Measurements from ENCODE around the gene ECHDC3. TPM values are rescaled to one million over a fixed set of nuclear protein-coding genes. Genes with fewer than 3 reads are reported as not detected.

ECHDC3 gene
- total RNA-seq: 10 to 100 TPM; 24.9 to 37.9 TPM
- 10 to 100 TPM; 14.2 to 48.3 TPM for polyA plus RNA-seq
- long read RNA-seq, donor 1, transcript ECHDC3-201 (5 exons, 1,649 nt): major isoform, 14 of 14 reads
- long read RNA-seq, donor 1, partial matches to known transcripts: 0 of 14 reads
- long read RNA-seq, donor 1, other reads (novel, unspliced or antisense): 0 of 14 reads
- long read RNA-seq, donor 2, partial matches to known transcripts: 5 of 9 reads
- long read RNA-seq, donor 2, other reads (novel, unspliced or antisense): 0 of 9 reads
- long read RNA-seq, donor 3, partial matches to known transcripts: 0 of 3 reads
- long read RNA-seq, donor 3, other reads (novel, unspliced or antisense): 0 of 3 reads
- long read RNA-seq, donor 4, partial matches to known transcripts: 0 of 3 reads
- long read RNA-seq, donor 4, other reads (novel, unspliced or antisense): 0 of 3 reads
- long read RNA-seq, donor 5, transcript ECHDC3-201 (5 exons, 1,649 nt): major isoform, 13 of 13 reads
- long read RNA-seq, donor 5, partial matches to known transcripts: 0 of 13 reads
- long read RNA-seq, donor 5, other reads (novel, unspliced or antisense): 0 of 13 reads

DNA sequence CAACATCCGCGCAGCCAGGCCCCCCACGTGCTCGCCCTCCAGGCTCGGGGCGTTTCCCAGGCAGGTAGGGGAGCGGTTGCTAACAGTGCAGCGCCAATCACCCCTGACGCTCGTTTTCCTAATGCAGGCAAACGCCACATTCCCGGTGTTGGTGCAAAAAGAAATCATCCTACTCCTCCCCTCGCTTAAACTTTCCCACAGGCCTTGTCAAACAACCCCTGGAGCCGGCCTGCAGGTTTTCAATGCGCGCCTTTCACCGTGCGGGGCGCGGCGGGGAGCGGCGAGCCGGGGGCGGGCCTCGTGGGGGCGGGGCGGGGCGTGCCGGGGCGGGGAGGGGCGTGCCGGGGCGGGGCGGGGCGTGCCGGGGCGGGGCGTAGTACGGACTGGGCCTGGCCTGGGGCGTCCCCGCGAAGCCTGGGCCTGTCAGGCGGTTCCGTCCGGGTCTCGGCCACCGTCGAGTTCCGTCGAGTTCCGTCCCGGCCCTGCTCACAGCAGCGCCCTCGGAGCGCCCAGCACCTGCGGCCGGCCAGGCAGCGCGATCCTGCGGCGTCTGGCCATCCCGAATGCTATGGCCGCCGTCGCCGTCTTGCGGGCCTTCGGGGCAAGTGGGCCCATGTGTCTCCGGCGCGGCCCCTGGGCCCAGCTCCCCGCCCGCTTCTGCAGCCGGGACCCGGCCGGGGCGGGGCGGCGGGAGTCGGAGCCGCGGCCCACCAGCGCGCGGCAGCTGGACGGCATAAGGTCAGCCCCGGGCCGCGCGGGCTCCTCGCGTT, at the start of gene ECHDC3:
ECHDC3 (plus strand) TSS at position 374 of the 770 bp plus-strand sequence; CDS start at position 569, 195 bp downstream.
- 1% methylated on average over 48 to 93 of the region's 93 CpGs for WGBS, 2 donors
- H3K27me3 ChIP-seq (ENCODE audit: control insufficient read depth in 3 of 3, insufficient read depth in 3 of 3, low read length in 2 of 3): no peaks in the 10 kb centered on the region
- ATAC-seq (ENCODE audit: insufficient read depth, low FRiP score) (peak; percentile 94), DNase-seq (peak; percentile 44 to 74 (median 50))
- TF ChIP-seq, protein P1, sequence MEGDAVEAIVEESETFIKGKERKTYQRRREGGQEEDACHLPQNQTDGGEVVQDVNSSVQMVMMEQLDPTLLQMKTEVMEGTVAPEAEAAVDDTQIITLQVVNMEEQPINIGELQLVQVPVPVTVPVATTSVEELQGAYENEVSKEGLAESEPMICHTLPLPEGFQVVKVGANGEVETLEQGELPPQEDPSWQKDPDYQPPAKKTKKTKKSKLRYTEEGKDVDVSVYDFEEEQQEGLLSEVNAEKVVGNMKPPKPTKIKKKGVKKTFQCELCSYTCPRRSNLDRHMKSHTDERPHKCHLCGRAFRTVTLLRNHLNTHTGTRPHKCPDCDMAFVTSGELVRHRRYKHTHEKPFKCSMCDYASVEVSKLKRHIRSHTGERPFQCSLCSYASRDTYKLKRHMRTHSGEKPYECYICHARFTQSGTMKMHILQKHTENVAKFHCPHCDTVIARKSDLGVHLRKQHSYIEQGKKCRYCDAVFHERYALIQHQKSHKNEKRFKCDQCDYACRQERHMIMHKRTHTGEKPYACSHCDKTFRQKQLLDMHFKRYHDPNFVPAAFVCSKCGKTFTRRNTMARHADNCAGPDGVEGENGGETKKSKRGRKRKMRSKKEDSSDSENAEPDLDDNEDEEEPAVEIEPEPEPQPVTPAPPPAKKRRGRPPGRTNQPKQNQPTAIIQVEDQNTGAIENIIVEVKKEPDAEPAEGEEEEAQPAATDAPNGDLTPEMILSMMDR (IDR thresholded peaks at IDR 0.05; ENCODE audit: control extremely low read depth, extremely low read depth): no peak
- peaks cover 0 to 2% (median 0%) of the 10 kb centered on the region in 4 donors for H3K9me3 ChIP-seq (ENCODE audit: control insufficient read depth in 4 of 4, insufficient read depth in 3 of 4, low read length in 3 of 4)
- H3K27ac ChIP-seq (ENCODE audit: low read depth in 1 of 2, low read length in 1 of 2): peak within 1 kb of the TSS; percentile 94 to 97
- H3K4me1 ChIP-seq (ENCODE audit: control insufficient read depth in 5 of 5, insufficient read depth in 5 of 5, low read length in 5 of 5): peaks cover 0 to 13% (median 0%) of the 10 kb centered on the region in 5 donors
- peak within 1 kb of the TSS; percentile 72 for H3K4me3 ChIP-seq
- H3K9ac ChIP-seq (ENCODE audit: insufficient read depth in 1 of 2, low read length in 2 of 2): peak within 1 kb of the TSS; percentile 38 to 46
- H3K36me3 ChIP-seq (ENCODE audit: control insufficient read depth in 4 of 4, insufficient read depth in 4 of 4, low read length in 4 of 4): peaks cover 0 to 4% (median 2%) of the 10 kb centered on the region in 4 donors

- ATAC-seq (ENCODE audit: insufficient read depth, low FRiP score) (no peak), DNase-seq (no peak)
- H3K27me3 ChIP-seq (ENCODE audit: control insufficient read depth in 3 of 3, insufficient read depth in 3 of 3, low read length in 2 of 3): no peaks in the 10 kb centered on the region
- H3K4me1 ChIP-seq (ENCODE audit: control insufficient read depth in 5 of 5, insufficient read depth in 5 of 5, low read length in 5 of 5): peaks cover 0 to 3% (median 0%) of the 10 kb centered on the region in 5 donors
- no peak overlapping the region for H3K9ac ChIP-seq (ENCODE audit: insufficient read depth in 1 of 2, low read length in 2 of 2)
- TF ChIP-seq, protein P1 (IDR thresholded peaks at IDR 0.05; ENCODE audit: control extremely low read depth, extremely low read depth): no peak
- no peaks in the 10 kb centered on the region for H3K36me3 ChIP-seq (ENCODE audit: control insufficient read depth in 4 of 4, insufficient read depth in 4 of 4, low read length in 4 of 4)
- no peak overlapping the region for H3K27ac ChIP-seq (ENCODE audit: low read depth in 1 of 2, low read length in 1 of 2)
- H3K9me3 ChIP-seq (ENCODE audit: control insufficient read depth in 4 of 4, insufficient read depth in 3 of 4, low read length in 3 of 4): peaks cover 0 to 3% (median 0%) of the 10 kb centered on the region in 4 donors
- no peak overlapping the region for H3K4me3 ChIP-seq
- WGBS, 2 donors: 97 to 98% methylated on average over 7 of the region's 7 CpGs
Observed at GRCh38 chr10:11693376-11693775, 48.8 kb upstream of the ECHDC3 start.

GRCh38 chr10:11695779-11696178, 46.4 kb upstream of the ECHDC3 start:
- H3K9me3 ChIP-seq (ENCODE audit: control insufficient read depth in 4 of 4, insufficient read depth in 3 of 4, low read length in 3 of 4): peaks cover 0 to 3% (median 0%) of the 10 kb centered on the region in 4 donors
- H3K27ac ChIP-seq (ENCODE audit: low read depth in 1 of 2, low read length in 1 of 2): no peak overlapping the region
- 61 to 82% methylated on average over 2 of the region's 2 CpGs for WGBS, 2 donors
- TF ChIP-seq, protein P1 (IDR thresholded peaks at IDR 0.05; ENCODE audit: control extremely low read depth, extremely low read depth): no peak
- ATAC-seq (ENCODE audit: insufficient read depth, low FRiP score) (no peak), DNase-seq (no peak)
- H3K36me3 ChIP-seq (ENCODE audit: control insufficient read depth in 4 of 4, insufficient read depth in 4 of 4, low read length in 4 of 4): no peaks in the 10 kb centered on the region
- H3K27me3 ChIP-seq (ENCODE audit: control insufficient read depth in 3 of 3, insufficient read depth in 3 of 3, low read length in 2 of 3): no peaks in the 10 kb centered on the region
- H3K9ac ChIP-seq (ENCODE audit: insufficient read depth in 1 of 2, low read length in 2 of 2): no peak overlapping the region
- no peak overlapping the region for H3K4me3 ChIP-seq
- peaks cover 0 to 3% (median 0%) of the 10 kb centered on the region in 5 donors for H3K4me1 ChIP-seq (ENCODE audit: control insufficient read depth in 5 of 5, insufficient read depth in 5 of 5, low read length in 5 of 5)
